Psoas muscle (tissue), 8 donors: Measurements from ENCODE around the gene GNB1L. TPM values are rescaled to one million over a fixed set of nuclear protein-coding genes. Genes with fewer than 3 reads are reported as not detected.

ENCODE experiments used
- ATAC-seq, 4 donors: fragments of 200-7000 bp; cut with Tn5 transposase; one replicate each; pipeline ENCODE4 v1.9.1; 2020; ENCODE audit warnings: moderate library complexity in 3 of 4, mild to moderate bottlenecking in 2 of 4
- DNase-seq, 2 donors: peaks; one replicate each; pipeline ENCODE4 v3.0.0-alpha.2; 2020
- H3K27ac ChIP-seq: fragments of 200-600 bp; one replicate; pipeline ENCODE4 v1.8.0; 2022
- H3K27me3 ChIP-seq, 3 donors: fragments of 200-600 bp in 1 of 3; one replicate each; pipeline versions ENCODE4 v1.6.1 to v1.8.0; 2013 to 2022; ENCODE audit warnings: low read length in 2 of 3, mild to moderate bottlenecking in 2 of 3, moderate library complexity in 1 of 3; ENCODE audit not compliant: insufficient read depth in 3 of 3
- H3K36me3 ChIP-seq, 2 donors: fragments of 200-600 bp in 1 of 2; one replicate each; pipeline versions ENCODE4 v1.6.1 to v1.8.0; 2013 to 2022; ENCODE audit warnings: low read depth in 1 of 2, mild to moderate bottlenecking in 1 of 2, moderate library complexity in 1 of 2; ENCODE audit not compliant: insufficient read depth in 1 of 2
- H3K4me1 ChIP-seq: fragments of 200-600 bp; one replicate; pipeline ENCODE4 v1.8.0; 2022
- H3K4me3 ChIP-seq: fragments of 200-600 bp; one replicate; pipeline ENCODE4 v1.8.0; 2022; ENCODE audit warnings: mild to moderate bottlenecking
- H3K9me3 ChIP-seq: fragments of 200-600 bp; one replicate; pipeline ENCODE4 v1.8.0; 2022
- WGBS, 3 donors: extraction: QIAGEN DNeasy Blood & Tissue Kit; methylation state at CpG; one replicate each; pipeline versions ENCODE4 v1.1.6 to v1.1.7; 2013; 5-methylcytosine and 5-hydroxymethylcytosine counted together
- intact Hi-C, 2 donors: fragments of 100-400 bp; cut with DNase I; formaldehyde crosslinking; loops; one replicate each; pipeline versions ENCODE4 v1.11.0 to v1.14.2; 2022
- polyA plus RNA-seq, 3 donors: library from polyadenylated mRNA; stranded (reverse); fragments of 200-250 nt; gene quantifications; one replicate each; pipeline ENCODE4 v1.2.3, GENCODE V29; 2013
- total RNA-seq, 4 donors: library from RNA; stranded (reverse); fragmentation: NEBNext Ultra II Directional in 2 of 4; extraction: Animal tissue kit (Norgen Biotek cat#: 25700) in 2 of 4; gene quantifications; one replicate each; pipeline versions ENCODE4 v1.2.1 to v1.2.4, GENCODE V29; 2021 to 2023
- TF ChIP-seq, protein P1 (sequence below): fragments of 200-600 bp; IDR thresholded peaks from one replicate; pipeline ENCODE4 v1.8.0; 2022; ENCODE audit warnings: antibody characterized with exemption
- donor health status: healthy with polysubstance abuse.
- donor health status: DM: no; HTN: no; CAD: no; lungs with moderate emphysema.
- donor health status: Bipolar disorder and iron deficiency.
- donor health status: healthy.
- donor health status: DM: yes; HTN: yes; CAD: no.
- donor health status: DM: no; HTN: no; CAD: no.
- donor health status: DM: no; HTN: no; CAD: no.
- donor health status: DM: yes; HTN: yes; CAD: no.

The GNB1L gene
- total and polyA plus RNA-seq, 7 donors, result 1.5 to 7.6 (median 3.3) TPM

DNA sequence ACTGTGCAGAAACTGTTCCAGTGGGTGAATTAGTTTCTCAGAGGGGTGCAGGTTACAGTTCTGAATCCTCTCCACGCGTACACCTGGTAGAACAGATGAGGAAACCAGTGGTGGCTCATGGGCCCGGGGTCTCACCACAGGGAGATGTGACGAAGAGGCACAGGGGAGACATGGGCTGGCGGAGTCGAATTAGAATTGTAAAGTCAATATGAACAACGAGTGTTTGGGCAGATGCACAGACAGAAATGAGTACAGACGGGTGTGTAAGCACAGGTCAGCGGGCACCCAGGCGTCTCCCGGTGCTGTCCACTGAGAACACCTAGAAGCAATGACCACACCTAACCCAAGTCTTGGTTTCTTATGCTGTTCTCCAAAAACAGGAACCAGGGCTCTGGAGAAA, 41.8 kb downstream of the GNB1L start:
- ATAC-seq (no peak), DNase-seq (no peak)
- Histone ChIP-seq H3K4me3 (no peak overlapping the region), H3K4me1 (peaks cover 11% of the 10 kb centered on the region), H3K27me3 (no peaks in the 10 kb centered on the region), H3K9me3 (no peaks in the 10 kb centered on the region), H3K36me3 (no peaks in the 10 kb centered on the region), H3K27ac (no peak overlapping the region)
- WGBS, 3 donors, result 95 to 97% (median 96%) methylated on average over 11 of the region's 11 CpGs
- intact Hi-C loops, result no loop called here
- TF ChIP-seq, protein P1, sequence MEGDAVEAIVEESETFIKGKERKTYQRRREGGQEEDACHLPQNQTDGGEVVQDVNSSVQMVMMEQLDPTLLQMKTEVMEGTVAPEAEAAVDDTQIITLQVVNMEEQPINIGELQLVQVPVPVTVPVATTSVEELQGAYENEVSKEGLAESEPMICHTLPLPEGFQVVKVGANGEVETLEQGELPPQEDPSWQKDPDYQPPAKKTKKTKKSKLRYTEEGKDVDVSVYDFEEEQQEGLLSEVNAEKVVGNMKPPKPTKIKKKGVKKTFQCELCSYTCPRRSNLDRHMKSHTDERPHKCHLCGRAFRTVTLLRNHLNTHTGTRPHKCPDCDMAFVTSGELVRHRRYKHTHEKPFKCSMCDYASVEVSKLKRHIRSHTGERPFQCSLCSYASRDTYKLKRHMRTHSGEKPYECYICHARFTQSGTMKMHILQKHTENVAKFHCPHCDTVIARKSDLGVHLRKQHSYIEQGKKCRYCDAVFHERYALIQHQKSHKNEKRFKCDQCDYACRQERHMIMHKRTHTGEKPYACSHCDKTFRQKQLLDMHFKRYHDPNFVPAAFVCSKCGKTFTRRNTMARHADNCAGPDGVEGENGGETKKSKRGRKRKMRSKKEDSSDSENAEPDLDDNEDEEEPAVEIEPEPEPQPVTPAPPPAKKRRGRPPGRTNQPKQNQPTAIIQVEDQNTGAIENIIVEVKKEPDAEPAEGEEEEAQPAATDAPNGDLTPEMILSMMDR, result no peak

DNA sequence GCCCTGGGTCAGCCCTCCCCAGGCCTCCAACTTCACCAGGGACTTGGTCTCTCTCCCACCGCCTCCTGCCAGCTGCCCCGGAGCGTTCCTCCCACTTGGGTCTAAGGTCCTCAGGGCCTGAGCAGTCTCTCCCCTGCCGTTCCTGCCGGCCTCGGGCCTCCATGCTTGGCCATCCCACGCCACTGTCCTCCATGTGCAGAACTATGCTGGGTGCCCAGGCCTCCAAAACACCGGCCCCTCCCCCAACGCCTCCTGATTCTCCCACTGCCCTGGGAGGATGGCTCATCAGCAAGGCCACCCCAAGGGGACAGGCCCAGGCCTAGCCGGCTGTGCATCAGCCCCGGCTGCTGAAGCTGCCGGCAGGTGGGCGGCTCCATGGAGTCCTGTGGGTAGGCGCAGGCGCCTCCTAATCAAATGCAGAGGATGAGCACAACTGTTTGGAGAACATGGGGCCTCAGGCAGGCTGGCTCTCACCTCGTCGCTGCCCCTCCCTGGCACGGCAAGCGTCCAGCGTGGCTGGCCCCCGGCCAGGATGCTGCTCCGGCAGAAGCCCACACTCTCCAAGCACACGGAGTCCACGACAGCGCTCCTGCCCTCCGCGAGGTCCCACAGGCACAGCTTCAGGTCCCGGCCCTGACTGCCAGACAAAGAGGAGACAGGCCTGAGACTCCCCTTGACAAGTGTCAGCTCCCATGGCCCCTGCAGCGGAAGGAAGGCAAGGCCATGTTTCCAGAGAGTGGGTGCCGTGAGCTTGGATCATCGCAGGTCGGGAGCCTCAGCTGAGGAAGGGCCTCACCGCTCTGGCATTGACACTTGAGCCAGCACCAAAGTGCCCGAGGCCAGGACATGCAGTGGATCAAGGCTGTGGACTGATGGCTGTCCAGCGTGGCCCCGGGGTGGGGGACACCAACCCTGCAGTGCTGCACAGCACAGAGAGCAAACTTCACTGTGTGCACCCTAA, 42.6 kb downstream of the GNB1L start:
- 77 to 81% (median 77%) methylated on average over 34 to 36 of the region's 36 CpGs for WGBS, 3 donors
- Histone ChIP-seq H3K27ac (no peak overlapping the region), H3K36me3 (no peaks in the 10 kb centered on the region), H3K27me3 (no peaks in the 10 kb centered on the region), H3K4me3 (no peak overlapping the region), H3K9me3 (no peaks in the 10 kb centered on the region), H3K4me1 (peaks cover 11% of the 10 kb centered on the region)
- DNase-seq, result no peak
- intact Hi-C loops, result no loop called here
- no peak for ATAC-seq
- TF ChIP-seq, protein P1, result no peak

DNA sequence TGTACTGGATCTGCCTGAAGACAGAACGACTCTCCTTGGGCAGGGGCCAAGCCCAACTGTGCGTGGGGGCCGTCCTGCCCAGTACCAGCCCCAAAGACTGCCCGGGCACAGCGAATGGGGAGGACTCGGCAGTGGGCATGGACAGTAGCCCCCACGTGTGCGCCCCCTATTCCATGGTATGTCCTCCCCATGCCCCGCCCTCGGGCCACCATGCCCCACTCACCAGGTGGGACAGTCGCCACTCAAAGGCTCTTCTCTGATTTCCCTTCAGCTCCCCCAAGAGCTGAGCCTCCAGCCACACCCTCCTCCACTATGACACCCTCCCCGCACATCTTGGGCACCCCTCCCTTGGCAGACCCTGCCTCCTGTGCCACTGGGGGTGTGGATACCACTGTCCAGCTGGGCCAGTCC, 43.5 kb downstream of the GNB1L start:
- H3K4me3 ChIP-seq, result no peak overlapping the region
- TF ChIP-seq, protein P1, result no peak
- no peaks in the 10 kb centered on the region for H3K27me3 ChIP-seq
- no peaks in the 10 kb centered on the region for H3K9me3 ChIP-seq
- peaks cover 11% of the 10 kb centered on the region for H3K4me1 ChIP-seq
- 82 to 87% (median 85%) methylated on average over 10 to 12 of the region's 12 CpGs for WGBS, 3 donors
- H3K27ac ChIP-seq, result no peak overlapping the region
- no peaks in the 10 kb centered on the region for H3K36me3 ChIP-seq
- DNase-seq (no peak), ATAC-seq (no peak)
- intact Hi-C loops, result no loop called here

DNA sequence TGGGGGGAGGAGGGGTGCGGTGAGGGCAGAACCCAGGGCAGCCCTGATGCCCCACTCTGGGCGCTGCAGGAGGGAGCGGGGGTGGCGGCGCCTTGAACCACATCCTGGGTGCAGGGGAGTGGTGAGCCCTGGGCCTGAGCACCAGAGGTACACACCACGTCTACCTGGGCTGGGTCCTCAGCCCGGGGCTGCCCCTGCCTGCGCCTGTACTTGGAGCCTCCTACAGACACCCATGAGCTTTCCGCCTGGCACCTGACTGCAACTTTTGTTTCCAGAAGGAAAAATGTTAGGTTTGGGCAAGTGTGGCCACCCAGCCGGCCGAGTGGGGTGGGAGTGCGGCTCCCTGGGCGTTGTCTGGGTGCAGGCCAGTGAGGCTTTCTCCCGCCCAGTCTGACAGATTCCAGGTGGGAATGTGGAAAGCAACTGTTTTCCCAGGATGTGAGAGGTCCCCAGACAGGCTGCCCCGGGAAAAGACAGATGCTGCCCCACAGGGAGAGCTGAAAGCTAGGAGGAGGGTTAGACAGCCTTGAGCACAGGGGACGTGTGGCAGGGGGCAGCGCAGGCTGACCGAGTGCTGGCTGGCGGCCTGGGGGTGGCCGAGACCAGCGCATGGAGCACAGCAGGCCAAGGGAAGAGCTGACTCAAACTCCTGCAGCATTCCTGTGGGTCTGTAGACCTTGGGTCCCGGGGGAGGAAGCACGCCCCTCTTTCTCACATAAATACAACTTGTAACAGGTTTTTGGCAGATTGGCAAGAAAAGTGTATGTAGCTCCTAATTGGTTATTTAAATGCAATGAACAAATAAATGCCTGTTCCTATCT, 44.1 kb downstream of the GNB1L start:
- no peak for DNase-seq
- ATAC-seq, result no peak
- Histone ChIP-seq H3K36me3 (no peaks in the 10 kb centered on the region), H3K9me3 (no peaks in the 10 kb centered on the region), H3K4me3 (no peak overlapping the region), H3K4me1 (peaks cover 11% of the 10 kb centered on the region), H3K27ac (no peak overlapping the region), H3K27me3 (no peaks in the 10 kb centered on the region)
- TF ChIP-seq, protein P1, result no peak
- intact Hi-C loops, result no loop called here
- 92 to 95% (median 93%) methylated on average over 23 of the region's 23 CpGs for WGBS, 3 donors
